Cardiac muscle cell (in vitro differentiated cells and primary cell): Measurements from ENCODE around the gene P2RY13. TPM values are rescaled to one million over a fixed set of nuclear protein-coding genes. Genes with fewer than 3 reads are reported as not detected.

Experiments used
- DNase-seq, 2 donors: peaks; one replicate each; pipeline versions ENCODE4 v3.0.0 to v3.0.0-alpha.2; 2010 to 2017; ENCODE audit warnings: low read depth in 1 of 2, low spot score in 1 of 2
- H3K27ac ChIP-seq: fragments of 200-600 bp; sonication (generic); 2 replicates; pipeline ENCODE4 v1.5.1; 2016
- H3K27me3 ChIP-seq: fragments of 200-600 bp; sonication (generic); 2 replicates; pipeline ENCODE4 v1.6.0; 2016; ENCODE audit warnings: control low read depth
- H3K36me3 ChIP-seq: fragments of 200-600 bp; sonication (generic); 2 replicates; pipeline ENCODE4 v1.5.1; 2016; ENCODE audit warnings: control low read depth
- H3K4me1 ChIP-seq: fragments of 200-600 bp; sonication (generic); 2 replicates; pipeline ENCODE4 v1.8.1; 2017; ENCODE audit warnings: low read depth, mild to moderate bottlenecking, mixed run types
- H3K4me3 ChIP-seq: fragments of 200-600 bp; sonication (generic); 2 replicates; pipeline ENCODE4 v1.5.1; 2016; ENCODE audit warnings: mild to moderate bottlenecking
- H3K9me3 ChIP-seq: fragments of 200-600 bp; sonication (generic); 2 replicates; pipeline ENCODE4 v1.5.1; 2017; ENCODE audit warnings: low read depth, mild to moderate bottlenecking, control low read depth
- CTCF ChIP-seq: IDR thresholded peaks from 2 replicates; pipeline ENCODE4 v1.5.1; 2012; ENCODE audit warnings: low read depth, mild to moderate bottlenecking, low read length
- polyA plus RNA-seq: library from polyadenylated mRNA; unstranded; fragments of >200 nt; fragmentation: Nextera tagmentation; extraction: Ambion mirVana; gene quantifications from 2 replicates; pipeline ENCODE4 v1.2.1, GENCODE V29; 2016
- total RNA-seq: library from RNA; depleted of rRNA; stranded (reverse); fragments of >200 nt; gene quantifications from 2 replicates; pipeline ENCODE4 v1.2.3, GENCODE V29; 2016

Gene P2RY13
- total and polyA plus RNA-seq, 2 experiments from 2014 or later = 0.06 TPM; not detected in 1

DNA sequence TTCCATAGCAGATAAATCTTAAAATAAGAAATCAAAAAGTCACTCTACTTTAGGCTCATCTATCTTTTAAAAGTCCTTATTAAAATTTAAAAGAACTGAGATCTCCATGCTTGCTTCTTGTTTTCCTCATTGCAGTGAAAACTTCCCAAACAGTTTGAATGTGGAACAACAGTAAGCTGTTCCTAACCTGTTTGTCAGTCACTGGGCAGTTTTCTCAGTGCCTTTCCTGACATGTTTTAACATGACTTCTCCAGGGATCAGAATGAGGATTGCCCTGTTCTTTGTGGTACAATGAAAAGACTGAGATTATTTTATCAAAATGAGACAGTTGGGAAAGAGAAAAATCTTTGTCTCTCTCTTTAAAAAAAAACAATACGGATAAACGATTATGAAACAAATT is 13.5 kb downstream of the P2RY13 start:
- H3K9me3 ChIP-seq = no peaks in the 10 kb centered on the region
- no peaks in the 10 kb centered on the region for H3K27me3 ChIP-seq
- DNase-seq = no peak
- no peak for TF ChIP-seq CTCF
- H3K27ac ChIP-seq = no peak overlapping the region
- no peaks in the 10 kb centered on the region for H3K36me3 ChIP-seq
- H3K4me3 ChIP-seq = no peak overlapping the region
- peaks cover 3% of the 10 kb centered on the region for H3K4me1 ChIP-seq

DNA sequence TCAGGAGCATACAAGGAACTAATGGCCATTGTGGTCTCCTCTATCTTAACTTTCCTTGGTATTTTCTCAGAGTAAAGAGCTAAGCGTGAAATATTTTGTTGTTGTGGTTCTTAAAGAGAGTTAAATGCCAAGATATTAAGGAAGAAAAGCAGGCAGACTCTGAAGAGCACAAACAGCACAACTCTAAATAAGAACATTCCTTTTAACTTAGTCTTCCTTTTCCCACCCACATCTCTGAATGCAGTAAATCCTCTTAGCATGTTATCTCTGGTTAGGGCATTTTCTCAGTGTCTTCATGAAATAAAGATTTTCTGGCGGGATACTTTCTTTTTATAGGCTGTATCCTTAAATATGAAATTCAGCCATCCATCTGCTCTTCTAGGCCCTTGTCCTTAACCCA is 14.2 kb downstream of the P2RY13 start:
- H3K27ac ChIP-seq = no peak overlapping the region

DNA sequence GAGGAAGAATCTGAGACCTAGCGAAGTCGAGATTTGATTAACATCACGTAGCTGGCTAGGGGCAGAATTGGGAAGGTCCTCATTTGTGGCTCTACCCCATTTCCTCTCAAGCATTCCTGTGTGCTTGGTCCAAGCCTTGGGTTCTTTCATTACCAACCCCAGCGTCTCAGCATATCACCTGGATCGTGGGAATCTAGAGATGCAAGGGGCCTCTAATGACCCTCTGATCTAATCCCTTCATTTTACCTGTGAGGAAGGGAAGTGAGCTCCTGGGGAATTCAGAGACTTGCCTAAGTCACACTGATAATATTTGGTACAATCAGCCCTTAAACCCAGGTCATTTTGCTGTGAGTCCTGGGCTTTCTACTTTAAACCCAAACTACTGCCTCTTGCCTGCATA is 14.8 kb downstream of the P2RY13 start:
- no peaks in the 10 kb centered on the region for H3K9me3 ChIP-seq
- no peak overlapping the region for H3K4me3 ChIP-seq
- no peak overlapping the region for H3K27ac ChIP-seq

More for the DNA sequence above, 14.2 kb downstream of the P2RY13 start:
- Histone ChIP-seq H3K4me1 (peaks cover 3% of the 10 kb centered on the region), H3K36me3 (no peaks in the 10 kb centered on the region), H3K27me3 (no peaks in the 10 kb centered on the region), H3K4me3 (no peak overlapping the region), H3K9me3 (no peaks in the 10 kb centered on the region)
- no peak for TF ChIP-seq CTCF
- DNase-seq = peak in 1 of 2 donors; percentile 73

DNA sequence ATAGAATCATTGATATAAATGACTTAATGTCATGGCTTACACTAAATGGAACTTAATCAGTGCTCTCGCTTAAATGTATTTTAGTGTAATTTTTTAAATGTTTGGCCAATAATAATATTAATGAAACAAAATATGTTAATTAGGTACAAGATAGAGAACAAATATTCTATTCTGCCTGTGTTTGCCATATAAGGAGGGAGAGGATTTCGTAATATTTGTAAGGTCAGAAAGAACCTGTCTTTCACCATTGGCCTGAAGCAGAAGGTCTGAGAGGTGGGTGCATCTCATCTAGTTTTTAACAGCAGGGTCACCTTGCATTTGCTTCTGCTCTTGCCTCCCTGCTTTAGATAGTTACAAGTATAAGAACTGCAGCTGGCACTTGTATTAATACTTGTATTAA is 15.2 kb downstream of the P2RY13 start:
- no peak overlapping the region for H3K4me3 ChIP-seq
- H3K36me3 ChIP-seq = no peaks in the 10 kb centered on the region
- no peak for DNase-seq
- H3K4me1 ChIP-seq = peaks cover 3% of the 10 kb centered on the region
- H3K27ac ChIP-seq = no peak overlapping the region
- H3K9me3 ChIP-seq = no peaks in the 10 kb centered on the region
- no peak for TF ChIP-seq CTCF
- no peaks in the 10 kb centered on the region for H3K27me3 ChIP-seq

More for the DNA sequence above, 14.8 kb downstream of the P2RY13 start:
- Histone ChIP-seq H3K4me1 (peaks cover 3% of the 10 kb centered on the region), H3K27me3 (no peaks in the 10 kb centered on the region), H3K36me3 (no peaks in the 10 kb centered on the region)
- no peak for TF ChIP-seq CTCF
- DNase-seq = no peak

- Histone ChIP-seq H3K4me1 (peaks cover 3% of the 10 kb centered on the region), H3K4me3 (no peak overlapping the region), H3K27ac (no peak overlapping the region), H3K9me3 (no peaks in the 10 kb centered on the region), H3K27me3 (no peaks in the 10 kb centered on the region), H3K36me3 (no peaks in the 10 kb centered on the region)
- no peak for TF ChIP-seq CTCF
- DNase-seq = no peak
Measured at GRCh38 chr3:151312972-151313371, 16.4 kb downstream of the P2RY13 start.

DNA sequence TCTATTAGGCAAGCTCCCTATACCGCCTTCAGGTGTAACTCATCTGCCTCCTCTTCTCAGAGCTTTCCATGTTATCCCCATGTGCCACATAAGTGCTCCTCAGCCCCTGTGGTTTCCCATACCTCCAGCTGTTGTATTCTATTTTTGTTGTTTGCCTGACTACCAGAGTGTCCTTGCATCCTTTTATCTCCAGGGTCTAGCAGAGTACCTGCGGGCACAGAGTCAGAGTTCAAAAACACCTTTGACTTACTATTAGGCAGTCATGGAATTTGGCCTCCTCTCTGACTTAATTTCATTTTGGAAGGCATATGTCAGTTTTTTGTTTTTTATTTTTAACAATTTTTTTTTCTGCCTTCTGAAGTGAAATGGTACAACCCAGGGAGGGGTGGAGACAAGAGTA is 19.8 kb downstream of the P2RY13 start:
- no peak overlapping the region for H3K4me3 ChIP-seq
- H3K36me3 ChIP-seq = no peaks in the 10 kb centered on the region
- H3K9me3 ChIP-seq = no peaks in the 10 kb centered on the region
- H3K4me1 ChIP-seq = peaks cover 3% of the 10 kb centered on the region
- no peak for DNase-seq
- no peak overlapping the region for H3K27ac ChIP-seq
- no peak for TF ChIP-seq CTCF
- H3K27me3 ChIP-seq = no peaks in the 10 kb centered on the region
